ENCODE data around the gene KCNJ9. TPM values are rescaled to one million over a fixed set of nuclear protein-coding genes. Genes with fewer than 3 reads are reported as not detected.

KCNJ9 gene
- total RNA-seq, 1 donor from 2014 or later: 0.05 TPM

GRCh38 chr1:160129558-160129957, 48.2 kb downstream of the KCNJ9 start:
- no peak overlapping the region for H3K4me3 ChIP-seq
- H3K4me1 ChIP-seq: peaks cover 87% of the 10 kb centered on the region
- no peaks in the 10 kb centered on the region for H3K9me3 ChIP-seq (replicated peaks)
- intact Hi-C loops (cut with micrococcal nuclease): no loop called here
- no peak for DNase-seq
- peaks cover 81% of the 10 kb centered on the region for H3K36me3 ChIP-seq
- H3K27me3 ChIP-seq (ENCODE audit: low read depth): no peaks in the 10 kb centered on the region
- peak overlapping the region; percentile 91 for H3K27ac ChIP-seq (replicated peaks)
- no peak for TF ChIP-seq CTCF (IDR thresholded peaks at IDR 0.05; ENCODE audit: borderline replicate concordance)

- no peak for TF ChIP-seq CTCF (IDR thresholded peaks at IDR 0.05; ENCODE audit: borderline replicate concordance)
- DNase-seq: no peak
- peaks cover 83% of the 10 kb centered on the region for H3K4me1 ChIP-seq
- no peaks in the 10 kb centered on the region for H3K9me3 ChIP-seq (replicated peaks)
- peak overlapping the region; percentile 91 for H3K27ac ChIP-seq (replicated peaks)
- H3K36me3 ChIP-seq: peaks cover 85% of the 10 kb centered on the region
- H3K27me3 ChIP-seq (ENCODE audit: low read depth): no peaks in the 10 kb centered on the region
- no peak overlapping the region for H3K4me3 ChIP-seq
- intact Hi-C loops (cut with micrococcal nuclease): no loop called here
Measured at GRCh38 chr1:160129966-160130365, 48.6 kb downstream of the KCNJ9 start.

GRCh38 chr1:160130486-160130885, 49.1 kb downstream of the KCNJ9 start:
- Histone ChIP-seq H3K36me3 (peaks cover 85% of the 10 kb centered on the region), H3K4me1 (peaks cover 77% of the 10 kb centered on the region), H3K4me3 (no peak overlapping the region), H3K9me3 (replicated peaks) (no peaks in the 10 kb centered on the region), H3K27ac (replicated peaks) (peak overlapping the region; percentile 91), H3K27me3 (ENCODE audit: low read depth) (no peaks in the 10 kb centered on the region)
- DNase-seq: no peak
- intact Hi-C loops (cut with micrococcal nuclease): no loop called here
- no peak for TF ChIP-seq CTCF (IDR thresholded peaks at IDR 0.05; ENCODE audit: borderline replicate concordance)

- DNase-seq: no peak
- H3K9me3 ChIP-seq (replicated peaks): no peaks in the 10 kb centered on the region
- peak overlapping the region; percentile 91 for H3K27ac ChIP-seq (replicated peaks)
- peaks cover 76% of the 10 kb centered on the region for H3K4me1 ChIP-seq
- H3K27me3 ChIP-seq (ENCODE audit: low read depth): no peaks in the 10 kb centered on the region
- no peak overlapping the region for H3K4me3 ChIP-seq
- peaks cover 85% of the 10 kb centered on the region for H3K36me3 ChIP-seq
- intact Hi-C loops (cut with micrococcal nuclease): no loop called here
- no peak for TF ChIP-seq CTCF (IDR thresholded peaks at IDR 0.05; ENCODE audit: borderline replicate concordance)
Measured at GRCh38 chr1:160130939-160131338, 49.6 kb downstream of the KCNJ9 start.

- Histone ChIP-seq H3K9me3 (replicated peaks) (no peaks in the 10 kb centered on the region), H3K27me3 (ENCODE audit: low read depth) (no peaks in the 10 kb centered on the region), H3K36me3 (peaks cover 85% of the 10 kb centered on the region), H3K4me3 (peak overlapping the region; percentile 1), H3K4me1 (peaks cover 78% of the 10 kb centered on the region), H3K27ac (replicated peaks) (peak overlapping the region; percentile 91)
- intact Hi-C loops (cut with micrococcal nuclease): no loop called here
- no peak for TF ChIP-seq CTCF (IDR thresholded peaks at IDR 0.05; ENCODE audit: borderline replicate concordance)
- peak; percentile 68 for DNase-seq
Measured at GRCh38 chr1:160131803-160132565, 50.6 kb downstream of the KCNJ9 start.
